Measurements from ENCODE around the gene PFKFB2.

- TF ChIP-seq CTCF (IDR thresholded peaks at IDR 0.05) (no peak), POLR2A (IDR thresholded peaks at IDR 0.05) (no peak)
Measured at GRCh38 chr1:207015791-207016190, 37.3 kb upstream of the PFKFB2 start.
